HG03457 (cell line): ENCODE data around the gene PITPNM3.

ENCODE experiments used
- ATAC-seq: cut with Tn5 transposase; IDR thresholded peaks from one replicate; pipeline ENCODE4 v1.9.1; 2021; ENCODE audit warnings: moderate number of reproducible peaks; ENCODE audit not compliant: unreplicated experiment

PITPNM3 gene

GRCh38 chr17:6528557-6528956 is 27.8 kb downstream of the PITPNM3 start:
- ATAC-seq = no peak

DNA sequence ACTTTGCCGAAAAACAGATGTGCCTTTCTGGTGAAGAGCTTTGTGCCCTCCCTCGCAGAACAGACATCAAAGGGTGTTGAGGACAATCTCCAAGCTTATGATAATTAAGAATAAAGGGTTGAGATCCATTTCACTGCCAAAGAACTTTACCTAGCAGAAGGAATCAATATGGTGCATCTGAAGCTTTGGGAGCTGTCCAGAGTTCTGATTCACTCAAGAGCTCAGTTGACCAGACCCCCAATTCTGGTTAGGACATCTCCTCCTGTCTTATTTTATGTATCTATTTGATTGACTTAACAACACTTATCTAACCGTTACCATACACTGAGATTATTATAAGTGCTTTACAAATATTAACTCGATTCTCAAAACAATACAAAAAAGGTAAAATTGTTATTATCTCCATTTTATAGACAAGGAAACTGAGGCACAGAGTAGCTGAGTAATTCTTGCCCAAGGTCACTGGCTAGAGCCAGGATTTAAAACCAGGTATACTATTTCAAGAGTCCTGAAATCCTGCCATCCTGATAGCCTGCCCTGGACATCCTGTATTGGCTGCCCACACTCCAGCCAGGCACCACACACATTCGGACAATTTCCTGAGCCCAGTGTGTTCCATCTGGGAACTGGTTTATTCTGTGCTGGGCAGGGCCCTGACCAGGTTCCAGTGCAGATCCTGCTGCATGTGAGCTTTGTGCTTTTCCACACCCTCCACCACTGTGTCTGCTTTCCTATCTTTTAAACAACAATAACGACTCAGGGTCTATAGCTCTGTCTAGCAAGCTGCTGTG is 29.8 kb downstream of the PITPNM3 start:
- ATAC-seq = no peak

DNA sequence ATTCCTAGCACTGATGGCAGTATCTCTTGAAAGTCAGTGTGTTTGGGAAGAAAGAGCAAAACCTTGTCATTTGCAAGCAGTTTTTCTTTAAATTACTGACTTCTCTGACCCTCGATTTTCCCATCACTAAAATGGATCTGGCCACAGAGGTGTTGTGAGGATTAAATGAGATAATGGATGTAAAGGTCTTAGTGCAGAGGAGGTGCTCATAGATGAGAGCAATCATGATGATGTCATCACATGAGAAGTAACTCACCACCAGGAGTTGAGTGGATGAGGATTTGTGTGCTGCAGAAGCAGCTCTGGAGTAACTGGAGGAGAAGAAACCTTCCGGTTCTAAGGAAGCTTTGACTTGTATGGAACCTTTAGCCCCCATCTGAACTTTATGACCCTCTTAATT is 30.6 kb downstream of the PITPNM3 start:
- ATAC-seq = no peak

DNA sequence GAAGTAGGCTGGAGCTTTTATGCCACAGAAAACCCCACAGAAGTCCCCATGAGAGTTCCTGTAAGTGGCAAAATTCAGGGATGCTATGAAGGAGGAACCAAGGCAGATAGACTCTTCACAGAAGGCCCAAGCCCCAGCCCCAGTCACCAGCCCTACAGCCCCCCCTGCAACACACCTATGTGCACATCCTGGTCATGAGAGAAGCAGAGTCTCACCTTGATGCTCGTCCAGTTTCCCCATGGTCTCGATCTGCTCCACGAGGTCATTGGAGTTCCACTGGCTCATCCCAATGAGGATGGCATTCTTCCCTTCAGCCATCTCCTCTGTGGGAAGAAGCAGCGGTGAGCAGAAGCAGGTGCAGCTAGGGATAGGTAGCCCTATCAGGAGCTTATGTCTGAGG is 31.2 kb downstream of the PITPNM3 start:
- no peak for ATAC-seq

GRCh38 chr17:6524520-6524919 is 31.8 kb downstream of the PITPNM3 start:
- ATAC-seq = no peak

DNA sequence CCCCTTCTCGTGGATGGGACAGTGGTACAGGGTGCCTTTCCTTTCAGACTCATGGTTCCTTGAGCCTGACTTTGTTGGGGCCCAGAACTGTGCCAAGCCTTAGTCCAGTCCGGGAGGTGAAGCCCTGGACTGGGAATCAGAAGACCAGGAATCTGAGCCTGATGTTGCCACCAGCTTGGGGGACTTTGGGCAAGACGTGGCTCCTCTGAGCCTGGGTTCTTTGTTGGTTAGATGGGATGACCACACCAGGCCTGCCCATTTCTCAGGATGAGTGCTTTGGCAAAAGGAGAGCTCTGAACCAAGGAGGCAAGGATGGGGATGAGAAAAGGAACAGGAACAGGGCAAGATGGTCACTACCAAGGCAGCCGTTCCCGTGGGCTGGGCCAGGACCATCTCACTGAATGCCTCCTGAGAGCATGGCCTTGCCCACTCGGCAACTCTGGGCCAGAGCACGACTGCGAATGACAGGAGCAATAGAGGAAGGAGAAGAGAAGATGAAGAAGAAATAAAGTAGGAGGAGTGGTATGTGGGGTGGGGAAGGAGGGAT is 32.5 kb downstream of the PITPNM3 start:
- no peak for ATAC-seq

DNA sequence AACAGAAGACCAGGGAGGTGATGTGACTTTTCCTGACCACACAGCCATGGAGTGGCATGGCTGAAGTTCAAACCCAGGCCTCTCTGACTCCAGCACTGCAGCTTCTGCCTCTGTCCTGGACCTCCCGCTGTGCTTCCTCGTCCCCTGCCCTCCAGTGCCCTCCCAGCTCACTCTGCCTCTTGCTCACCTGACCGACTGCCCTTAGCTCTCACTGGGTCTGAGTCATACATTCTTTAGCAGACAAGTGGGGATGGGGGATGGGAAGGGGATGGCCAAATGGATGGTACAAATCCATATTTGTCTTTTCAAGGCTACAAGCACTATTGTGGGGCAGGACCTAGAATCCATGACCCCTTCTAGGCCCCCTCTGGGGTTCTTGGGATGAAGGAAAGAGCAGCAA is 33.0 kb downstream of the PITPNM3 start:
- no peak for ATAC-seq

DNA sequence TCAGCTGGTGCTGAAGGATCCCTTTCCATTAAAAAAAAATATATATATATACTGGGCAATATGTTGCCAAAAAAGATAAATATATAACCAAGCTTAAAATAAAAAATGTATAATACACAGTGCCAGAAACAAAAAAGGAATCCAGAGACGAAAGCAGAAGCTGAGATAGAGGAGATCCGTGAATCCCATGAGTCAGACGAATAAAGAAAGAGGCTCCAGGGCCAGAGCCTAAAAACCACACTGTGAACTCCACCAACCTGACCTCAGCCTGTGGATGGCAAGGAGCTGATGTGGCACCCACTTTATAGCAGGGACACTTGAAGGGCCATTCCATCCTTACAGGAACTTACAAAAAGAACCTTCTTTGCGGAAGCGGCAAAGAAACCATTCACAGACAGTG is 34.8 kb downstream of the PITPNM3 start:
- ATAC-seq = no peak

DNA sequence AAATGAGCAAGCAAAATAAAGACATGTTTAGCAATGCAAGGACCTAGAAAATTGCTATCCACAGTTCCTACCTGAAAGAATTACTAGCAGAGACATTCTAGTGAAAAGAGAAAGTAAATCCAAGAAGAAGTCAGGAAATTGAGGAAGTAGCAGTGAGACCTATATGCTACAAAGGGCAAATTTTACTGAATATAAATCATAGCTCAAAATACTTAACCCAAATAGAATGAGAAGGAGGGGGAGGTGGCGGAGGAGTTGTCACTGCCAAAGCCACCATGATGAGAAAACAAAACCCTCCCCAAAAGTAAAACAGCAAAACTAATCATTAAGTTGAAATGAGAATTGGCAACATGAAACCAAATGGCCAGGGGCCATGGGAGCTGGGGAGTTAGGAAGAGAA is 39.3 kb downstream of the PITPNM3 start:
- ATAC-seq = no peak

- ATAC-seq = no peak
Observed at GRCh38 chr17:6514371-6514770, 42.0 kb downstream of the PITPNM3 start.

DNA sequence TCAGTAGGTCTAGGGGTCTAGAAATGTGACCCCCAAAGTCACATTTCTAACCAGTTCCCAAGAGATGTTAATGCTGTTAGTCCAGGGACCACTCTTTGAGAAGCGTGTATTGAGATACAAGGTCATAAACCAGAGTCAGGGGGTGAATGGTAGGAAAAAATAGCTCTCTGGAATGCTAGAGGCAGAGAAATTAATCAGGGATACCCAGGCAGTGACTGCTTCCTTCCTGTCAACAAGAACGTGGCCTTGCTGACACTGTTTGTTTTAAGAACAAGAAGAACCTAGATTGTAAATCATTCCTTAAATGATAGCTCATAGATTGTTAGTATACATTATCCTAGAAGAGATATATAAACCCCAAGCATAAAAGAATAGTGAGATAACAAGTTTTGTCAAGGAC is 43.8 kb downstream of the PITPNM3 start:
- no peak for ATAC-seq

DNA sequence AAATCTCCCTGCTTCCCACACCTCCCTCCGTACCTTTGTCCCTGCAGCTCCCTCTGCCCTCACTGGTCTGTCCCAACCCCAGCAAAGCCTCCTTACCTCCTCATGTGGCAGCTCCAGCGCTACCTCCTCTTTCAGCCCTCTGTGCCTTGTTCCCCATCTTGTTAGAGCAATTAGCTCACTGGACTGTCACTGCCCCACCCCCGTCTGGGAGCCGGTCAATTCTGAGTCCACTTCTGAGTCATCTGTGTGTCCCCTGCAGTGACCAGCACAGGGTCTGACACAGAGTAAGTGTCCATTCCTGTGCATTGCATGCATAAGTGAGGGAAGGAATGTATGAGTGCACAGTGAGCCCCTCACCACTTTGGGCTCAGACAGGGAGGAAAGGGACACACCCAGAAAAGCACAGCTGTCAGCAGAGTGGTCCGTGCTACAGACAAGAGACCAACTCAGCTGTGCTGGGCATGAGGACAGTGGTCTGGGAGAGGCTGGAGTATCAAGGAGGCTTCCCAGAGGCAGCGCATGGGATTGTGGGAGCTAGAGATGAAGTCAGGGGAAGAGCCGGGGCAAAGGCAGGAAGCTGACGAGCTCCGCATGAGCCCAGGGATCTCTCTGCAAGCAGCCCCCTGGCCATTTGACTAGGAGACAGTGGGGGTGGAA is 45.9 kb downstream of the PITPNM3 start:
- no peak for ATAC-seq

DNA sequence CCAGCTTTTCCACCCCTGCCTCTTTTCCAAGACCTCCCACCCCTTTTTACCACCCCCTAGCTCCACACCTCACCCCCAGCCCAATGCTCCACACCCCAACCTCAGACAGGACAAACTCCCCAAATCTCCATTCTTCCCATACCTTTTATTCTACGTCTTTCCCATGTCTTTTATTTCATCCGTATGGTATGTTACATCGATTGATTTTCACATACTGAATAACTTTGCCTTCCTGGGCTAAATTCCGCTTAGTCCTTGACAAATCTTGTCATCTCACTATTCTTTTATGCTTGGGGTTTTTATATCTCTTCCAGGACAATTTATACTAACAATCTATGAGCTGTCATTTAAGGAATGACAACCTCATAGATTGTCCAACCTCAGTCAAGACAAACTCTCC is 46.4 kb downstream of the PITPNM3 start:
- no peak for ATAC-seq

DNA sequence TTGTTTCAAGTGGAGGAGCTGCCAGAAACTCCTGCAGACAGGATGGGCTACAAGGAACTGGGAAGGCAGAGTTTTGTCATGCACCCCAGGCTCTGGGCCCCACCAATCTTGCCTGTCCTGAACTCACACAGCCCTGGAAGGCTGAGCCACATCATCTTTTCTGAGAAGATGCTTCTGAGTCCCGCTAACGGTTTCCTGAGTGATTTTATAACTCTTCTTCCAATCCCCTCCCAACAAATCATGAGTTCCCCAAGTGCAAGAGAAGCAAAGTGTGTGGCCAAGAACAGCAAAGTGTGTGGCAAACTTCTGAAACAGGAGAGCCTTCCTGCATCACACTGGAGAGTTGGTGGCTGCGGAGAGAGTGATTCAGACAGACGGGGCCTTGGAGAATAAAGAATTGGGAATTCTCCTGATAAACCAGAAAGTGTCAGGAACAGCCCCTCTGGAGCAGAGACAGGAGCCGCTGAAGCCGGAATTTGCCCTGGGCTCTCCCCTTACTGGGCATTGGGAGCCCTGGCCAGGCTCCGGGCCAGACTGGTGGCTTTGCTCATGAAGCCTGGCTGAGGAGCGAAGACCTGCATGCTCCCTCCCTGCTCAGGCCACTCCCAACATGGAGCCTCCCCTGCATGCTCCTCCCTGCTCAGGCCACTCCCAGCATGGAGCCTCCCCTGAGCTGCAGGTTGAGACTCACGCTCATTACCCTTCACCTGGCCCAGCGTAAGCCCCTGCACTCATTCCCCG is 47.2 kb downstream of the PITPNM3 start:
- ATAC-seq = no peak

GRCh38 chr17:6508519-6509030 is 47.8 kb downstream of the PITPNM3 start:
- ATAC-seq = no peak

DNA sequence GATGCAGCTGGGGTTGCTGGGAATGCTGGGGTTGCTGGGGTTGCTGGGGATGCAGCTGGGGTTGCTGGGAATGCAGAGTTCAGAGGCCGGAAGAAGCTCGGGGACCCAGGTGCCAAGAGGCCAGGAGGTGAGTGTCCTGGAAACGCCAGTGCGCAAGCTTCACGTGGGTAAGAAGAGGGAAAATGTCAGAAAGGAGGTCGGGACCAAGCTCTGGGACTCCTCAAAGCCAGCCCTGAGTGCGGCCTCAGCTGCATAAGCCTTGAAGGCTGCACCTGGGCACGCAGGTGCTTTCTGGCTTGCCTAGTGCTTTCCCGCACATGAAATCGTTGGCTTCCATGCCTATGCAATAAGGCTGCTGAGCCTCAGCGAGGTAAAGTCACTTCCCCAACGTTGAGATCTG is 48.3 kb downstream of the PITPNM3 start:
- ATAC-seq = no peak

DNA sequence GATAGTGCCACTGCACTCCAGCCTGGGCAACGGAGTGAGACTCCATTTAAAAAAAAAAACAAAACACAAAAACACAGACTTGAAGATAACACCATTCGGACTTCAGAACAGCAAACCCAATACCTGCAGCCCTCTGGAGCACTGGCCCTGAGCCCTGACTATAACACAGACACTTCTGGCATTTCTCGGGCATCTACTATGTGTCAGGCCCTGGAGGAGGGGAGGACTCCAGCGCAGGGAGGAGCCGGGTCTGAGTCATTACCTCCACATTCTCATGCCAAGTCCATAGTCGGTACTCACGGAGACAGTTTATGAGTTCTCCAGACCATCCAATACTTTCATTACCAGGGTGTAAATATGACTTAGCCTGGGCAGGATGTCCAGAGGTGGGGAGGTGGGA is 48.8 kb downstream of the PITPNM3 start:
- ATAC-seq = no peak

- no peak for ATAC-seq
Observed at GRCh38 chr17:6506679-6507231, 49.6 kb downstream of the PITPNM3 start.

GRCh38 chr17:6505425-6506142 is 50.8 kb downstream of the PITPNM3 start:
- no peak for ATAC-seq

DNA sequence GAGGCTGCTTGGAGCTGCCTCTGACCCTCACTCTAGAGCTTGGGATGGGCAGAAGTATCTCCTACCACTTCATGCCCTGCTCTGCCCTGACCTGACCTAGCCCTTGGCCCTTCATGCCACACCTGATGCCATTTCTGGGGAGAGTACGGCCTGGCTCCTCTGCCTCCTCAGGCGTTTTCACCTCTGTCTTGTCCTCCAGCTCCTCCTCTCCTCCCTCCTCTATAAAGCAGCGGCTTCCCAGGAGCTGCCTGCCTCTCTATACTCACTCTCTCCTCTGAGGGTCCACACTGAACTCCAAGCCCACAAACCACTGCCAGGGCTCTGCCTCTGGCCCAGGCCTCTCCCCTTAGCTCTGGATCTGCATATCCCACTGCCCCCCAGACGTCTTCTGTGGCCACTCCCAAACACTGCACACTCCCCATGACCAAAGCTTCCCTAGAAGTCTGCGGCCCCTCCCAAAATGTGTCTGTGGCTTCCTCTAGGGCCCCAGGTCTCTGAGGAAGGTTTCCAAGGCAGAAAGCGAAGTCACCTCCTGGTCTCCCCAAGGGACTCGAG is 52.6 kb downstream of the PITPNM3 start:
- ATAC-seq = no peak
